ENCODE measurements around the gene BTNL9. TPM values are rescaled to one million over a fixed set of nuclear protein-coding genes. Genes with fewer than 3 reads are reported as not detected.
"Not testable (repeated sequence)": the region's sequence is repeated elsewhere in the genome, so short reads cannot be mapped to it uniquely, and the experiment has no call there.

The BTNL9 gene
- polyA plus RNA-seq, 6 donors from 2014 or later, result 0.08 to 1.4 (median 0.58) TPM

DNA sequence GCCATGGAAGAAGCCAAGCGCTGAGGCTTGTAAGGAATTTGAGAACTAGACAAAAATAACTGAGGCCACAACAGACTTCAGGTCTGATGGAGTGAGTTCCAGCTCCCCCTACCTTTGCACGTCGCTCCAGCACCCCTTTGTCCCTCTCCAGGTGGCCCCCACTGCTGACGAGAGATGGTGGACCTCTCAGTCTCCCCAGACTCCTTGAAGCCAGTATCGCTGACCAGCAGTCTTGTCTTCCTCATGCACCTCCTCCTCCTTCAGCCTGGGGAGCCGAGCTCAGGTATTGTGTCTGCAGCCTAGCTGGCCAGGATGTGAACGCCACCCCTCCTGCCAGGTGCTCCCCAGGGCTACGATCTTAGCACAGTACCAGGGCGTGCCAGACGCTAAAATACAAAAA lies 5.2 kb downstream of the BTNL9 start:
- DNase-seq, result no peak
- no peaks in the 10 kb centered on the region for H3K36me3 Mint-ChIP-seq
- peaks cover 0 to 3% (median 0%) of the 10 kb centered on the region in 7 donors for H3K9me3 Mint-ChIP-seq
- peaks cover 0 to 2% (median 0%) of the 10 kb centered on the region in 3 donors for H3K4me1 Mint-ChIP-seq
- peaks cover 18 to 59% (median 32%) of the 10 kb centered on the region in 3 donors for H3K27me3 Mint-ChIP-seq
- H3K4me3 Mint-ChIP-seq, result no peak overlapping the region
- no peak overlapping the region for H3K27ac Mint-ChIP-seq
- no peak for ATAC-seq (ENCODE audit: low read depth in 2 of 2)

DNA sequence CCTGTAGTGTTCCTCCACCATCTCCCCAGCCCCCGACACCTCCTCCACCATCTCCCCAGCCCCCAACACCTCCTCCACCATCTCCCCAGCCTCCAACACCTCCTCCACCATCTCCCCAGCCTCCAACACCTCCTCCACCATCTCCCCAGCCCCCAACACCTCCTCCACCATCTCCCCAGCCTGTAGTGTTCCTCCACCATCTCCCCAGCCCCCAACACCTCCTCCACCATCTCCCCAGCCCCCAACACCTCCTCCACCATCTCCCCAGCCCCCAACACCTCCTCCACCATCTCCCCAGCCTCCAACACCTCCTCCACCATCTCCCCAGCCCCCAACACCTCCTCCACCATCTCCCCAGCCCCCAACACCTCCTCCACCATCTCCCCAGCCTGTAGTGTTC lies 5.8 kb downstream of the BTNL9 start:
- H3K4me3 Mint-ChIP-seq; ATAC-seq (ENCODE audit: low read depth in 2 of 2); H3K9me3 Mint-ChIP-seq; DNase-seq; H3K4me1 Mint-ChIP-seq; H3K36me3 Mint-ChIP-seq; H3K27ac Mint-ChIP-seq: not testable (repeated sequence)
- H3K27me3 Mint-ChIP-seq, result peaks cover 16 to 59% (median 33%) of the 10 kb centered on the region in 3 donors

DNA sequence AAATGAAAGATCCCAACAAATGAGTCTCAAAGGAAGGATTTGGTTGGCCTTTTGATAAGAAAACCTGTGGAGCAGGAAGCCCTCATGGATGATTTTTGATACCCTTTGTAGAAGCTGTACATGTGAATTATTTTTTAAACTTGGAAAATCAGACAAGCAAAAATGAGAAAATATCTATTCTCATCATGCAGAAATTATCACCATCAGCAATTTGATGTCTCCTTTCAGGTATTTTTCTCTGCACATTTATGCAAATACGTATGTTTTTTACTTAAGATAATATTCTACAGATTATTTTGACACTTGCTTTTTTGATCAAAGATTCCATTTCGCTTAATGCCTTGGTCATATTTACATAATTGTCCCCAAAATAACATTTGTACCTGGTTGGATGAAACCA lies 7.2 kb downstream of the BTNL9 start:
- DNase-seq (no peak), ATAC-seq (ENCODE audit: low read depth in 2 of 2) (no peak)
- Mint-ChIP-seq H3K4me1 (peaks cover 5 to 14% (median 9%) of the 10 kb centered on the region in 3 donors), H3K4me3 (no peak overlapping the region), H3K9me3 (peaks cover 0 to 11% (median 0%) of the 10 kb centered on the region in 7 donors), H3K27ac (no peak overlapping the region), H3K36me3 (peaks cover 0 to 4% of the 10 kb centered on the region in 2 donors), H3K27me3 (peaks cover 16 to 61% (median 40%) of the 10 kb centered on the region in 3 donors)

DNA sequence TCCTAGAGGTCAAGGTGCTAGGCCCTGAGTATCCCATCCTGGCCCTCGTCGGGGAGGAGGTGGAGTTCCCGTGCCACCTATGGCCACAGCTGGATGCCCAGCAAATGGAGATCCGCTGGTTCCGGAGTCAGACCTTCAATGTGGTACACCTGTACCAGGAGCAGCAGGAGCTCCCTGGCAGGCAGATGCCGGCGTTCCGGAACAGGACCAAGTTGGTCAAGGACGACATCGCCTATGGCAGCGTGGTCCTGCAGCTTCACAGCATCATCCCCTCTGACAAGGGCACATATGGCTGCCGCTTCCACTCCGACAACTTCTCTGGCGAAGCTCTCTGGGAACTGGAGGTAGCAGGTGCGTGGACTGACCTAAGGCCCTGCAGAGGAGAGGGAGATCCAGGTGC lies 7.9 kb downstream of the BTNL9 start:
- Mint-ChIP-seq H3K4me3 (no peak overlapping the region), H3K4me1 (peaks cover 7 to 15% (median 11%) of the 10 kb centered on the region in 3 donors), H3K9me3 (peaks cover 0 to 10% (median 0%) of the 10 kb centered on the region in 7 donors), H3K27ac (no peak overlapping the region), H3K36me3 (peaks cover 0 to 5% of the 10 kb centered on the region in 2 donors), H3K27me3 (peaks cover 16 to 57% (median 42%) of the 10 kb centered on the region in 3 donors)
- no peak for DNase-seq
- no peak for ATAC-seq (ENCODE audit: low read depth in 2 of 2)

DNA sequence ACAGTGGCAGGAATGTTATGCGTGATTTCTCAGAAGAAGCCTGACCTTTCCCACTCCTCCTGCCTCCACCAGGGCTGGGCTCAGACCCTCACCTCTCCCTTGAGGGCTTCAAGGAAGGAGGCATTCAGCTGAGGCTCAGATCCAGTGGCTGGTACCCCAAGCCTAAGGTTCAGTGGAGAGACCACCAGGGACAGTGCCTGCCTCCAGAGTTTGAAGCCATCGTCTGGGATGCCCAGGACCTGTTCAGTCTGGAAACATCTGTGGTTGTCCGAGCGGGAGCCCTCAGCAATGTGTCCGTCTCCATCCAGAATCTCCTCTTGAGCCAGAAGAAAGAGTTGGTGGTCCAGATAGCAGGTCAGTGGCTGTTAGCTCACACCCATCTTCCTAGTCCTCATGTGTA lies 9.9 kb downstream of the BTNL9 start:
- Mint-ChIP-seq H3K27ac (no peak overlapping the region), H3K4me3 (no peak overlapping the region), H3K36me3 (peaks cover 0 to 5% of the 10 kb centered on the region in 2 donors), H3K9me3 (peaks cover 0 to 12% (median 0%) of the 10 kb centered on the region in 7 donors), H3K27me3 (peaks cover 34 to 61% (median 44%) of the 10 kb centered on the region in 3 donors), H3K4me1 (peaks cover 17 to 31% (median 28%) of the 10 kb centered on the region in 3 donors)
- ATAC-seq (ENCODE audit: low read depth in 2 of 2) (no peak), DNase-seq (no peak)

DNA sequence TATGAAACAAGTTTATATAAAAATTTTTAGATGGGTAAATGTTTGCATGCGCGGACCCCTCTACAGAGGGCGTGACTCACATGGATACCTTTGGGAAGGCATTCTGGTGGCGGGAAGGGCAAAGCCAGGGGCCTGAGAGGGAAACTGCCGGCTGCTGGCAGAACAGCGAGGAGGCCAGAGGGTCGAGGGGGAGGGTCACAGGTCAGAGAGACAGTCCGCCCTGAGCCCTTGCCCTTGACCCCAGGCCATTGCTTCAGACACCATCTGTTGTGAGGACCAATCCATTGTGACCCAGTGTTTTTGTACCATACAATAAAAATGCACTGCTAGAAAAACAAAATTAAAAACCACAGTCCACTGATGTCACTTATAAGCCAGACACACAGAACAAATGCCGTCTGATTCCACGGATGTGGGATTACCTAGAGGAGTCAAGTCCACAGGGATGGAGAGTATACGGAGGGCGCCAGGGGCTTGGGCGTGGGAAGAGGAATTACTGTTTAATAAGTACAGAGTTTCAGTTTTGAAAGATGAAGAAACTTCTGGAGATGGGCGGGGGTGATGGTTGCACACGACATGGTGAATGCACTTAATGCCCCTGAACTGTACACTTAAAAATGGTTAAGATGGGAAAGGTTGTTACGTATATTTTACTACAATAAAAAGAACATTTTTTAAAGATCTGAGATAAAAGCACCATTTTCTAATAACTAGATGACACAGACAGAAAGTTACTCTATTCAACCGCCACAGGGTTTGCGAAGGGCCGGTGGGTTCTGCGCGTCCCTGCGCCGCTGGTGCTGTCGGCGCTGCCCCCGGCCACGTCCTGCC lies 12.0 kb downstream of the BTNL9 start:
- Mint-ChIP-seq H3K36me3 (peaks cover 0 to 5% of the 10 kb centered on the region in 2 donors), H3K9me3 (peaks cover 0 to 12% (median 3%) of the 10 kb centered on the region in 7 donors), H3K27me3 (peaks cover 48 to 79% (median 64%) of the 10 kb centered on the region in 3 donors), H3K27ac (peak overlapping the region in 5 of 6 donors; percentile 7 to 87 (median 66)), H3K4me1 (peaks cover 17 to 31% (median 28%) of the 10 kb centered on the region in 3 donors), H3K4me3 (peak overlapping the region; percentile 59 to 87 (median 84))
- no peak for DNase-seq
- ATAC-seq (ENCODE audit: low read depth in 2 of 2), result peak in 1 of 2 donors; percentile 8

DNA sequence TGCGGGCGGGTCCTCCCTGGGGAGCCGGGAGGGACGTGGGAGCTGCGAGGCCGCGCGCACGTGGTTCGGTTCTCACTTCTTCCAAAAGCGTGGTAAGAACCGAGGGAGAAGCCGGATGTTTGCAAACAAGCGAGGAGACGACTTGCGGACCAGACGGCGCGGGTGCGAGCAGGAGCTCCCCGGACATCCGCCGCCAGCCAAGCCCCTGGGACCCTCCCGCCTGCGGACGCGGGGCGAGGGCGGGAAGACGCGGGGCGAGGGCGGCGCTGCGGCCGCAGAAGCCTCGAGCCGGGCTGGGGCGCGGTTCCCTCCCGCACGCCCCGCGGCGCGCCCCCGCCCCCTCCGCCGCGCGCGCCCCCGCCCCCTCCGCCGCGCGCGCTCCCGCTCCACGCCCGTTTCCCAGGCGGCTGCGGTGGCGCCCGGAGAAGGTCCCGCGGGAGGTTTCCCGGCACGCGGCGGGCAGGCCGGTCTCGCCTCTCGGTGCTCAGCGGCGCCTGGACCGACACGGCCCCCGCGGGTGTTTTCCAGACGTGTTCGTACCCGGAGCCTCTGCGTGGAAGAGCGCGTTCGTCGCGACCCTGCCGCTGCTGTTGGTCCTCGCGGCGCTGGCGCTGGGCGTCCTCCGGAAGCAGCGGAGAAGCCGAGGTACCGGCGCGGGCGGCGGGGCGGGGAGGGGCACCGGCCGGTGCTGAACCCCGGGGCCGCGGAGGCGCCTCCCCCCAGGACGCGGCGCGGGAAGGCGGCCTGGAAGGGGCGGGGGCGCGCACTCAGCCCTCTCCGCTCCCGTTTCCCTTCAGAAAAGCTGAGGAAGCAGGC lies 12.8 kb downstream of the BTNL9 start:
- H3K4me3 Mint-ChIP-seq, result peak overlapping the region; percentile 71 to 90 (median 86)
- ATAC-seq (ENCODE audit: low read depth in 2 of 2) (peak; percentile 10 to 12), DNase-seq (peak; percentile 9)
- H3K4me1 Mint-ChIP-seq, result peaks cover 17 to 31% (median 28%) of the 10 kb centered on the region in 3 donors
- peaks cover 0 to 5% of the 10 kb centered on the region in 2 donors for H3K36me3 Mint-ChIP-seq
- peaks cover 0 to 12% (median 3%) of the 10 kb centered on the region in 7 donors for H3K9me3 Mint-ChIP-seq
- H3K27me3 Mint-ChIP-seq, result peaks cover 47 to 83% (median 72%) of the 10 kb centered on the region in 3 donors
- peak overlapping the region in 3 of 6 donors; percentile 59 to 87 (median 66) for H3K27ac Mint-ChIP-seq

DNA sequence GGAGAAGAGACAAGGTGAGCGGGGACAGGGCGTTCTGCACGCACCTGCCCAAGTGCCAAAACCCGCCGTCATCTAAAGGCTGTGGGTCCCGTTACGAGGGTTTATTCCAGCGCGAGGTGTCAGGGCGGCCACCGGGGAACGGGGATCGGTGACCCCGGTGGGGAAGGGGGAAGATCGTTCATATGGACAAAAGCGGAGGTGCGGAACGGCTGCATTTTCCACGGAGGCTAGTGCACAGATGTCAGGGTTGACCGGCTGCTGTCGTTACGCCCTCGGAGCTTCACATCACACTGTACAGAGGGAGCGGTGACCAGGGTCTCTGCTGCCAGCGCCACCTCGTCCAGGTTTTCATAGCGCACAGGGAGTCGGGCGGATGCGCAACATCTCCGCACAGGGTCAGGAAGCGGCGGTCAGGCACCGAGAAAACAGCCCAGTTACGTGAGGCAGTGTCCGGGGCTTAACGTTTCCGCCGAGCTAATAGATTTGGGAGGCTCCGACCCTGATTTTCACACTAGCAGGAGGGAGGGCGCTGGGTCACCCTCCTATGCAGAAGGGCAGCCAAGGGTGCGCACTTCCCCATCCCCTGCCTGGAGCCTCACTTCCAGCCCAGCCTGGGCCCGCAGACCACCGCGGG lies 13.5 kb downstream of the BTNL9 start:
- ATAC-seq (ENCODE audit: low read depth in 2 of 2) (peak; percentile 17 to 32), DNase-seq (peak; percentile 2)
- H3K9me3 Mint-ChIP-seq, result peaks cover 0 to 12% (median 3%) of the 10 kb centered on the region in 7 donors

DNA sequence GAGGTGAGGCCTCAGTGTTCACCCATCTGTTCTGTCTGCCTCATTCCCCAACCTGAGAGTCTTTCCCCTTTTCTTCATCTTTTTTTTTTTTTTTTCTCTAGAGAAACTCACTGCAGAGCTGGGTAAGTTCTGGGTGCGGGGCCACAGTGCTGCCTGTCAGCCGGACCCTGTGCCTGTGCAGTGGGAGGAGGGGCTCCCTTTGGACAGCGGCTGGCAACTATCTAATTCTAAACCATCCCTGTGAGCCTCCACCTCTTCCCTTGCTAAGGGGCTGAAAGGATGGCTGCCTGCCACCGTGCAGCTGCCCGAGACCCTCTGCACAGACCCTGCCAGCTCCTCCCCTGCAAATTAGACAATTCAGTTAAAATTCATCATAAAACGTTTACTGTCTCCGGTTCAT lies 14.1 kb downstream of the BTNL9 start:
- H3K27ac Mint-ChIP-seq, result peak overlapping the region in 2 of 6 donors; percentile 39 to 54
- peaks cover 17 to 31% (median 28%) of the 10 kb centered on the region in 3 donors for H3K4me1 Mint-ChIP-seq
- DNase-seq, result no peak
- H3K36me3 Mint-ChIP-seq, result peaks cover 0 to 5% of the 10 kb centered on the region in 2 donors
- H3K27me3 Mint-ChIP-seq, result peaks cover 51 to 88% (median 83%) of the 10 kb centered on the region in 3 donors
- H3K4me3 Mint-ChIP-seq, result peak overlapping the region; percentile 71 to 90 (median 84)
- H3K9me3 Mint-ChIP-seq, result peaks cover 0 to 12% (median 3%) of the 10 kb centered on the region in 7 donors
- no peak for ATAC-seq (ENCODE audit: low read depth in 2 of 2)

More for the DNA sequence above, 13.5 kb downstream of the BTNL9 start:
- Mint-ChIP-seq H3K27me3 (peaks cover 48 to 86% (median 80%) of the 10 kb centered on the region in 3 donors), H3K36me3 (peaks cover 0 to 5% of the 10 kb centered on the region in 2 donors), H3K4me3 (peak overlapping the region; percentile 71 to 90 (median 84)), H3K27ac (peak overlapping the region in 3 of 6 donors; percentile 38 to 78 (median 59)), H3K4me1 (peaks cover 17 to 31% (median 28%) of the 10 kb centered on the region in 3 donors)

DNA sequence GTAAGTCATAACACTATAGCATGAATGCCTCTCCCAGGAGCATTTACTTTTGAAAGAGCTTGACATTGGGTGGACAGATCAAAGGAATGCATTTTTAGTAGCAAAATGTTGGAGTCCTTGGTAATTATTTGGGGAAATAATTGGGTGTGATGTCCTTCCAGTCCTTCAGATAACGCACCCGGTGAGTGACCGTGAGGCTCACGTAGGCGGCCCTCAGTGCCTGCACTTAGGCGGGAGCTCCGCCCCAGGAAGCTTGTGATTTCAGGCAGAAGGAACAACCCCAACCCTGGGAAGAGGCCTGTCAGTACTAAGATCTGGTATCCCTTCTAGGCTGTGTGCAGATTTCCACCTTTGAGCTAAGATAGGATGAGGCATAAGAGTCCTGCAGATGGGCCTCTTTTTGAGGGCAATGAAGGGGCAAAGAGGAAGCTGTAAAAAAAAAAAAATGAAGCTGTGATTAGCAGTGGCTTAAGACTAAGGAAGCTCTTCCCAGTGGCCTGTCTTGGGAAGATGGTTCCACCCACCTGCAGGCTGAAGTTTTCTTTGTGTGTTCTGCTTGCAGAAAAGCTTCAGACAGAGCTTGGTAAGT lies 14.9 kb downstream of the BTNL9 start:
- Mint-ChIP-seq H3K4me3 (peak overlapping the region in 5 of 8 donors; percentile 20 to 88 (median 81)), H3K4me1 (peaks cover 17 to 31% (median 28%) of the 10 kb centered on the region in 3 donors), H3K27me3 (peaks cover 50 to 84% (median 80%) of the 10 kb centered on the region in 3 donors), H3K27ac (no peak overlapping the region), H3K36me3 (peaks cover 0 to 5% of the 10 kb centered on the region in 2 donors), H3K9me3 (peaks cover 0 to 12% (median 5%) of the 10 kb centered on the region in 7 donors)
- no peak for DNase-seq
- ATAC-seq (ENCODE audit: low read depth in 2 of 2), result no peak

DNA sequence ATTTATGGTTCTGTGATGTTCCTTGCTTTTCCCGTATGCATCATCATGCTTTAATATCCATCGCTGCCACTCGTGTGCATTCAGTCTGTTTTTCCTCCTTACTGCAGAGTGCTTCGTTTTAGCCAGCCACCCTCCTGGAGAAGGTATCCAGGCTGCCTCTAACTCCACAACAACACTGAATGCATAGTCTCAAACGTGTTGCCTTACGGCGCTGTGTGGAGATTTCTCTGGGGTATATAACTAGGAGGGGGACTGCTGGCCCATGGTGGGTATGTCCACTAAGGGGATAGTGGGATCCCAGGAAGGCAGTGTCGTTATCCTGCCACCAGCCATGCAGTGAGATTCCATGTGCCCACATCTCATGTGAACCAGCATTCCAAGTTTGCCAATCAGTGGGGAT lies 16.4 kb downstream of the BTNL9 start:
- H3K27me3 Mint-ChIP-seq, result peaks cover 64 to 84% (median 81%) of the 10 kb centered on the region in 3 donors
- peaks cover under 1 to 5% of the 10 kb centered on the region in 2 donors for H3K36me3 Mint-ChIP-seq
- H3K27ac Mint-ChIP-seq, result no peak overlapping the region
- no peak for DNase-seq
- H3K9me3 Mint-ChIP-seq, result peaks cover 0 to 7% (median 2%) of the 10 kb centered on the region in 7 donors
- no peak overlapping the region for H3K4me3 Mint-ChIP-seq
- H3K4me1 Mint-ChIP-seq, result peaks cover 17 to 25% (median 21%) of the 10 kb centered on the region in 3 donors
- no peak for ATAC-seq (ENCODE audit: low read depth in 2 of 2)

DNA sequence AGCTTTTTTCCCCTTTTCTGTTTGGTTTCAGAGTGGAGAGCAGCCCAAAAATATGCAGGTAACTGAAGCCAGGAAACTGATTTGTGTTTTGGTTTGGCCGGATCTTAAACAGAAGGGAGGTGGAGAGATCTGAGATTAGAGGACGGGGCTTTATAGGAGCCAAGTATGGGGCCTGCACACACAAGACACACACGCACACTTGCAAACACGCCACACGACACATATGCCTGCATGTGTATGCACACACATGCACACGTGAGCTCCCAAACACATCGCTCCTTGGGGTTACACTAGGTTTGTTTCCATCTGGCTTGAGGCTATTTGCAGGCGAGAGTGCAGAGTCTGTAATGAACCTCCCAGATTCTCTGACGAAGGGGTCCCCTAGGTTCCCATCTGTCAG lies 18.3 kb downstream of the BTNL9 start:
- Mint-ChIP-seq H3K27ac (no peak overlapping the region), H3K9me3 (peaks cover 0 to 6% (median 0%) of the 10 kb centered on the region in 7 donors), H3K4me1 (peaks cover 10 to 16% (median 15%) of the 10 kb centered on the region in 3 donors), H3K36me3 (peaks cover 0 to 18% of the 10 kb centered on the region in 2 donors), H3K4me3 (peak overlapping the region in 2 of 8 donors; percentile 27 to 63), H3K27me3 (peaks cover 82 to 92% (median 91%) of the 10 kb centered on the region in 3 donors)
- DNase-seq (no peak), ATAC-seq (ENCODE audit: low read depth in 2 of 2) (no peak)
